ENCODE measurements around the gene SCUBE3.

SCUBE3 gene

GRCh38 chr6:35208419-35208818 lies 5.3 kb upstream of the SCUBE3 start:
- no peak overlapping the region for H2BK5ac ChIP-seq (ENCODE audit: low read depth, low read length, poor library complexity)
- no peaks in the 10 kb centered on the region for H3K79me2 ChIP-seq (ENCODE audit: control insufficient read depth, insufficient read depth, low read length, poor library complexity)
- H3K36me3 ChIP-seq (ENCODE audit: control insufficient read depth in 1 of 2, insufficient read depth in 2 of 2, low read length in 2 of 2): no peaks in the 10 kb centered on the region
- no peak overlapping the region for H3K9ac ChIP-seq (ENCODE audit: low read length)
- H2AK5ac ChIP-seq (ENCODE audit: low read length): no peak overlapping the region
- peaks cover 8% of the 10 kb centered on the region for H3K27me3 ChIP-seq (ENCODE audit: insufficient read depth, low read length)
- H4K91ac ChIP-seq (ENCODE audit: low read depth, low read length): no peak overlapping the region
- no peak overlapping the region for H4K12ac ChIP-seq (ENCODE audit: low read depth, low read length)
- H3K4me3 ChIP-seq (ENCODE audit: low read depth, low read length): no peak overlapping the region
- no peak overlapping the region for H4K8ac ChIP-seq (ENCODE audit: low read depth, low read length)
- no peak overlapping the region for H3K14ac ChIP-seq (ENCODE audit: low read length)
- DNase-seq: no peak
- H3K18ac ChIP-seq (ENCODE audit: low read length): no peak overlapping the region
- no peak overlapping the region for H3K4me2 ChIP-seq (ENCODE audit: low read length)
- H2AFZ ChIP-seq (ENCODE audit: insufficient read depth, low read length, poor library complexity): no peak overlapping the region
- H2BK12ac ChIP-seq (ENCODE audit: low read length): no peak overlapping the region
- H3K27ac ChIP-seq (ENCODE audit: low read depth, low read length): no peak overlapping the region
- H3K9me3 ChIP-seq (ENCODE audit: insufficient read depth, low read depth, low read length): no peaks in the 10 kb centered on the region
- WGBS (ENCODE audit: extremely low coverage, insufficient coverage, insufficient read length): no CpG with 5 or more reads among the region's 4 CpGs
- no peak overlapping the region for H3K23ac ChIP-seq (ENCODE audit: low read length)
- H2BK120ac ChIP-seq (ENCODE audit: insufficient read depth, low read length, poor library complexity): no peak overlapping the region
- H3K4ac ChIP-seq (ENCODE audit: low read depth, low read length): no peak overlapping the region
- H3K4me1 ChIP-seq (ENCODE audit: control insufficient read depth in 1 of 2, insufficient read depth in 2 of 2, low read length in 2 of 2): peaks cover 7 to 9% of the 10 kb centered on the region in 2 experiments
- H3K79me1 ChIP-seq (ENCODE audit: low read length): no peaks in the 10 kb centered on the region

GRCh38 chr6:35209081-35209480 lies 4.7 kb upstream of the SCUBE3 start:
- Histone ChIP-seq H3K9ac (ENCODE audit: low read length) (no peak overlapping the region), H3K18ac (ENCODE audit: low read length) (no peak overlapping the region), H4K8ac (ENCODE audit: low read depth, low read length) (no peak overlapping the region), H3K4me2 (ENCODE audit: low read length) (no peak overlapping the region), H2AFZ (ENCODE audit: insufficient read depth, low read length, poor library complexity) (no peak overlapping the region), H3K79me2 (ENCODE audit: control insufficient read depth, insufficient read depth, low read length, poor library complexity) (peaks cover 2% of the 10 kb centered on the region), H2BK12ac (ENCODE audit: low read length) (no peak overlapping the region), H3K9me3 (ENCODE audit: insufficient read depth, low read depth, low read length) (no peaks in the 10 kb centered on the region), H4K12ac (ENCODE audit: low read depth, low read length) (no peak overlapping the region), H3K4me3 (ENCODE audit: low read depth, low read length) (no peak overlapping the region), H3K27me3 (ENCODE audit: insufficient read depth, low read length) (peaks cover 8% of the 10 kb centered on the region), H3K4ac (ENCODE audit: low read depth, low read length) (no peak overlapping the region), H2BK120ac (ENCODE audit: insufficient read depth, low read length, poor library complexity) (no peak overlapping the region), H3K14ac (ENCODE audit: low read length) (no peak overlapping the region), H3K79me1 (ENCODE audit: low read length) (peaks cover 3% of the 10 kb centered on the region), H4K91ac (ENCODE audit: low read depth, low read length) (no peak overlapping the region), H3K23ac (ENCODE audit: low read length) (no peak overlapping the region), H2BK5ac (ENCODE audit: low read depth, low read length, poor library complexity) (no peak overlapping the region), H3K36me3 (ENCODE audit: control insufficient read depth in 1 of 2, insufficient read depth in 2 of 2, low read length in 2 of 2) (no peaks in the 10 kb centered on the region), H2AK5ac (ENCODE audit: low read length) (no peak overlapping the region), H3K27ac (ENCODE audit: low read depth, low read length) (no peak overlapping the region), H3K4me1 (ENCODE audit: control insufficient read depth in 1 of 2, insufficient read depth in 2 of 2, low read length in 2 of 2) (peaks cover 7 to 11% of the 10 kb centered on the region in 2 experiments)
- no CpG with 5 or more reads among the region's 1 CpG for WGBS (ENCODE audit: extremely low coverage, insufficient coverage, insufficient read length)
- DNase-seq: no peak

DNA sequence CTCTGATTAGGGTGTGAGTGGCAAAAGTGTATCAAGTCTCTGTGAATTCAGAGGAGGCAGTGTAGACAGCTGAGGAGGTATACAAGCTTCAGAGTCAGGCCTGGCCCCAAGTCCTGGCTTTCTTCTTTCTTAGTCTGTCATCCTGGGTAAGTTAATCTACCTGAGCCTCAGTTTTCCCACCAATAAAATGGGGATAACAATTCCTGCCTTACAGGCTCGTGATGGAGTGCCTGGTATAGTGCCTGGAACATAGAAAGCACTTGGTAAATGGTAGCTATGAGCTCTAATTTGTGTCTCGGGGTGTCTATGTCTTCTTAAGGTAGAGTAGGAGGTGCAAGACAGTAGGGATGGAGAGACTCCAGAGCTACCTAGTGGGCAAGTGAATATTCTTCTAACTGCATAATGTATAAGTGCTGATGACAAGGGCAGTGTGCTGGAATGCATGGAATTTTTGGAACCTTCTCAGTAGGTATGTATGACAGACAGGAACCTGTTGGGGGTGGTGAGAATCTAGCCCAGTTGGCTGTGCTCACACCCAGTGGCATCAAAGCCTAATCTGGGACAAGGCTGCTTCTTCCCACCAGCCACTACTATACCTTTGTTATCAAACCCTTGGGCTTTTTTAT lies 4.0 kb upstream of the SCUBE3 start:
- peaks cover 8% of the 10 kb centered on the region for H3K79me1 ChIP-seq (ENCODE audit: low read length)
- no peak overlapping the region for H2AFZ ChIP-seq (ENCODE audit: insufficient read depth, low read length, poor library complexity)
- no peak overlapping the region for H4K91ac ChIP-seq (ENCODE audit: low read depth, low read length)
- H3K4ac ChIP-seq (ENCODE audit: low read depth, low read length): no peak overlapping the region
- H3K9me3 ChIP-seq (ENCODE audit: insufficient read depth, low read depth, low read length): no peaks in the 10 kb centered on the region
- H3K18ac ChIP-seq (ENCODE audit: low read length): no peak overlapping the region
- no peak overlapping the region for H3K27ac ChIP-seq (ENCODE audit: low read depth, low read length)
- no peak overlapping the region for H3K4me3 ChIP-seq (ENCODE audit: low read depth, low read length)
- no peak overlapping the region for H3K9ac ChIP-seq (ENCODE audit: low read length)
- no CpG with 5 or more reads among the region's 2 CpGs for WGBS (ENCODE audit: extremely low coverage, insufficient coverage, insufficient read length)
- peaks cover 10 to 13% of the 10 kb centered on the region in 2 experiments for H3K4me1 ChIP-seq (ENCODE audit: control insufficient read depth in 1 of 2, insufficient read depth in 2 of 2, low read length in 2 of 2)
- no peak overlapping the region for H2BK120ac ChIP-seq (ENCODE audit: insufficient read depth, low read length, poor library complexity)
- H2BK12ac ChIP-seq (ENCODE audit: low read length): no peak overlapping the region
- no peak overlapping the region for H2AK5ac ChIP-seq (ENCODE audit: low read length)
- no peaks in the 10 kb centered on the region for H3K36me3 ChIP-seq (ENCODE audit: control insufficient read depth in 1 of 2, insufficient read depth in 2 of 2, low read length in 2 of 2)
- no peak overlapping the region for H3K4me2 ChIP-seq (ENCODE audit: low read length)
- peaks cover 8% of the 10 kb centered on the region for H3K27me3 ChIP-seq (ENCODE audit: insufficient read depth, low read length)
- no peak overlapping the region for H3K23ac ChIP-seq (ENCODE audit: low read length)
- peak; percentile 33 to 69 for DNase-seq
- no peak overlapping the region for H2BK5ac ChIP-seq (ENCODE audit: low read depth, low read length, poor library complexity)
- H4K8ac ChIP-seq (ENCODE audit: low read depth, low read length): no peak overlapping the region
- H4K12ac ChIP-seq (ENCODE audit: low read depth, low read length): no peak overlapping the region
- H3K14ac ChIP-seq (ENCODE audit: low read length): no peak overlapping the region
- peaks cover 2% of the 10 kb centered on the region for H3K79me2 ChIP-seq (ENCODE audit: control insufficient read depth, insufficient read depth, low read length, poor library complexity)

DNA sequence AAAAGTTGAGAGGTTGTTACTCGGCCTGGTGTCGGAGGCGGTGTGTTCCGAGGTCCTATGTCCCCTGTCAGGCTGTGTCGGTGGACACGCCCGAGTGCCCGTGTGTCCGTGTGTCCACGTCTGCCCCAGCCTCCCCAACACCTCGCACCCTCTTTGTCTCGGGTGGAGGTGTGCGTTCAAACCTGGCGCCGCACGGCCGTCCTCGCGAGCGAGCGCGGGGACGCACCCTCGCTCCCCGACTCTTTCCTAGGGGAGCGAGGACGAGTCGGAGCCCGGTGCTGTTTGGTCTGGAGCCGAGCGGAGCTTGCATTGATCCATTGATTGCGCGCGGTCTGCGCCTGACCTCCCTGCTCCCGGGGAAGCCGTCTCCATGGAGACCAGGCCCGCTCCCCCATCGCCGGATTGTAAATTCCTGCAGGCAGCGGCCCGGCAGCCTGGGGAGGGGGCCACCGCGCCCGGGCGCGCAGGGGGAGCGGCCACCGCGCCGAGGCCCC lies 411 bp upstream of the SCUBE3 start:
- H3K4ac ChIP-seq (ENCODE audit: low read depth, low read length): no peak overlapping the region
- peak overlapping the region; percentile 57 for H3K9ac ChIP-seq (ENCODE audit: low read length)
- H2BK12ac ChIP-seq (ENCODE audit: low read length): no peak overlapping the region
- H3K79me1 ChIP-seq (ENCODE audit: low read length): peaks cover 16% of the 10 kb centered on the region
- H3K18ac ChIP-seq (ENCODE audit: low read length): no peak overlapping the region
- no peak overlapping the region for H2AFZ ChIP-seq (ENCODE audit: insufficient read depth, low read length, poor library complexity)
- H3K27me3 ChIP-seq (ENCODE audit: insufficient read depth, low read length): peaks cover 8% of the 10 kb centered on the region
- no peak overlapping the region for H3K14ac ChIP-seq (ENCODE audit: low read length)
- no peak overlapping the region for H3K27ac ChIP-seq (ENCODE audit: low read depth, low read length)
- no CpG with 5 or more reads among the region's 51 CpGs for WGBS (ENCODE audit: extremely low coverage, insufficient coverage, insufficient read length)
- H2BK120ac ChIP-seq (ENCODE audit: insufficient read depth, low read length, poor library complexity): no peak overlapping the region
- H2BK5ac ChIP-seq (ENCODE audit: low read depth, low read length, poor library complexity): no peak overlapping the region
- H3K23ac ChIP-seq (ENCODE audit: low read length): no peak overlapping the region
- peaks cover 39 to 43% of the 10 kb centered on the region in 2 experiments for H3K4me1 ChIP-seq (ENCODE audit: control insufficient read depth in 1 of 2, insufficient read depth in 2 of 2, low read length in 2 of 2)
- H3K9me3 ChIP-seq (ENCODE audit: insufficient read depth, low read depth, low read length): no peaks in the 10 kb centered on the region
- no peak overlapping the region for H4K12ac ChIP-seq (ENCODE audit: low read depth, low read length)
- no peak overlapping the region for H4K8ac ChIP-seq (ENCODE audit: low read depth, low read length)
- peak overlapping the region; percentile 85 for H3K4me2 ChIP-seq (ENCODE audit: low read length)
- H3K79me2 ChIP-seq (ENCODE audit: control insufficient read depth, insufficient read depth, low read length, poor library complexity): peaks cover 2% of the 10 kb centered on the region
- H2AK5ac ChIP-seq (ENCODE audit: low read length): no peak overlapping the region
- no peak overlapping the region for H4K91ac ChIP-seq (ENCODE audit: low read depth, low read length)
- DNase-seq: no peak
- no peaks in the 10 kb centered on the region for H3K36me3 ChIP-seq (ENCODE audit: control insufficient read depth in 1 of 2, insufficient read depth in 2 of 2, low read length in 2 of 2)
- peak overlapping the region; percentile 77 for H3K4me3 ChIP-seq (ENCODE audit: low read depth, low read length)

All from trophoblast cell (in vitro differentiated cells and primary cell).